Skin of body (tissue), 2 donors: ENCODE measurements around the gene GPC6. TPM values are rescaled to one million over a fixed set of nuclear protein-coding genes. Genes with fewer than 3 reads are reported as not detected.
"Not testable (repeated sequence)": the region's sequence is repeated elsewhere in the genome, so short reads cannot be mapped to it uniquely, and the experiment has no call there.

ENCODE experiments used
- DNase-seq: peaks from one replicate; lab custom pipeline; 2025; lab: John Stamatoyannopoulos, UW
- total RNA-seq: library from RNA; depleted of rRNA; stranded (reverse); fragments of >200 nt; gene quantifications from one replicate; pipeline ENCODE4 v1.2.3, GENCODE V29; 2014

The GPC6 gene
- total RNA-seq, 1 donor from 2014 or later = 10.9 TPM

GRCh38 chr13:93425411-93425810 is 198.8 kb downstream of the GPC6 start:
- no peak for DNase-seq

GRCh38 chr13:93430381-93430780 is 203.8 kb downstream of the GPC6 start:
- DNase-seq = no peak

DNA sequence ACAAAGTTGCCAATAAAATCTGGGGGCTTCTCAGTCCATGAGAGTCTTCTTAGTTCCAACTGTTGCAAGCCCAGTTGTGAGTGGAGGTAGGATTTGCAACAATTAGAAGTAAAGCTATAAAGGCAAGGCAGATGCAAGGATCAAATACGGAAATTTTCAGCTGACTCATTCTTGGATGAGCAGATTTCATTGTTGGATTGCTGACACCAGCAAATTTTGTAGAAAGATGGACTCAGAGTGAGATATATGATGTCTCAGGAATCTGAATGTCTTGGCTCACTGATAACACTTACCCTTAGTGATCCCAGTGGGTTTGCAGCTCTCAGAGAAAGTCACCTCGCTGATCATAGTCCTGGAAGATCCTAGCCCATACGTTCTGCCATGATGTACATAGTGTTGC is 209.0 kb downstream of the GPC6 start:
- no peak for DNase-seq

GRCh38 chr13:93437081-93437480 is 210.5 kb downstream of the GPC6 start:
- no peak for DNase-seq

GRCh38 chr13:93446238-93446637 is 219.6 kb downstream of the GPC6 start:
- DNase-seq = no peak

GRCh38 chr13:93450191-93450621 is 223.6 kb downstream of the GPC6 start:
- DNase-seq = peak; percentile 53

GRCh38 chr13:93450761-93451160 is 224.2 kb downstream of the GPC6 start:
- DNase-seq = no peak

DNA sequence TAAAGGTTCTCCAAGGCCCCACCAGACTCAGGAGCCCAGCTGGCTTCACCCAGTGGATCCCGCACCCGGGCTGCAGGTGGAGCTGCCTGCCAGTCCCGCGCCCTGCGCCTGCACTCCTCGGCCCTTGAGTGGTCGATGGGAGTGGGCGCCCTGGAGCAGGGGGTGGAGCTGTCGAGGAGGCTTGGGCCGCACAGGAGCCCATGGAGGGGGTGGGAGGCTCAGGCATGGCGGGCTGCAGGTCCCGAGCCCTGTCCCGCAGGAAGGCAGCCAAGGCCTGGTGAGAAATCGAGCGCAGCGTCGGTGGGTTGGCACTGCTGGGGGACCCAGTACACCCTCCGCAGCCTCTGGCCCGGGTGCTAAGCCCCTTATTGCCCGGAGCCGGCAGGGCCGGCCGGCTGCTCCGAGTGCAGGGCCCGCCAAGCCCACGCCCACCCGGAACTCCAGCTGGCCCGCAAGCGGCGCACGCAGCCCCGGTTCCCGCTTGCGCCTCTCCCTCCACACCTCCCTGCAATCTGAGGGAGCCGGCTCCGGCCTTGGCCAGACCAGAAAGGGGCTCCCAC is 228.1 kb downstream of the GPC6 start:
- DNase-seq = not testable (repeated sequence)

GRCh38 chr13:93455861-93456260 is 229.3 kb downstream of the GPC6 start:
- DNase-seq = no peak

GRCh38 chr13:93460005-93460404 is 233.4 kb downstream of the GPC6 start:
- DNase-seq = no peak

- DNase-seq = no peak
Observed at GRCh38 chr13:93462151-93462550, 235.5 kb downstream of the GPC6 start.

DNA sequence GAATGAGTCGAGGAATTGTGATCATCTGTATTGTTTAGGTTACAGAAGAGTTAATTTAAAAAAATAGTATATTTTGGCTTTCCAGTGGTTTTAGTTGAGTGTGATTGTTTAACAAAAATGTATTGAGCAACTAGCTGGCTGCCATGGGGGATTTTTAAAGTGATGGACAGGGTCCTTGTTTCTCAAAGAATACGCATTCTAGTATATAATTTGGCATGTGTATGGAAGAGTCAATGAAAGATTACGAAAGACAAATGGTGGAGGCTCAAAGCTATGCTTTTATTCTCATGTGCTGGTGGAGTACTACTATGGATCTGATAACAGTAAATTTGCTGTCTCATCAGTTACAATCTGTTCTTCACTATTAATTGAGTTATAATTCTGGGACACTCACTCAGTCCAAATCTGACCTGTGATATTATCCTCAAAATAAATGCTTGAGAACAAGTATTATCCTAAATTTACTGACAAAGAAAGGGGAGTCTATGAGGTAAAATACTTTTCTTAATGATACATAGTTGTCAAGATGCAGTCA is 240.0 kb downstream of the GPC6 start:
- no peak for DNase-seq

- DNase-seq = no peak
Observed at GRCh38 chr13:93467175-93467574, 240.6 kb downstream of the GPC6 start.

- no peak for DNase-seq
Observed at GRCh38 chr13:93468433-93468832, 241.8 kb downstream of the GPC6 start.

- DNase-seq = no peak
Observed at GRCh38 chr13:93472296-93472695, 245.7 kb downstream of the GPC6 start.

DNA sequence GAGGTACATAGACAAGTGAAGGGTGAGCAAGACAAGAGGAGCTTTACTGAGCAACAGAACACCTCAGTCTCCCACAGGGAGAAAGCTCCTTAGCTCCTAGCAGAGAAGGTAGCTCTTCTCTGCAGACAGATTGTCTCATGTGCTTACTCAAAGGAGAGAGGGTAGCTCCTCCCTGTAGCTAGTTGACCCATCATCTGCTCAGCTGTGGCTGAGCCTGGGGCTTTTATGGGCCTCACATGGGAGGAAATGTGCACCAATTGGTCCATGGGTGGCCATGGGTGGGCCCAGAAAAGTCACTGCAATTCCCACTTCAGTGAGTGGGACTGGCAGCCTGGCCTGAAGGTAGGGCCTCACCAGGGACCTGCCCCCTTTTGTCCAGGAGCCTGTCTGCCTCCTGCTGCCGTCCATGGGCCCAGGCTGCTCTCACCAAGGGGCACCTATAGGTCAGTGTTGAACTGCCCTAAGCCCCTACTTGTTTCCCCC is 246.2 kb downstream of the GPC6 start:
- no peak for DNase-seq

DNA sequence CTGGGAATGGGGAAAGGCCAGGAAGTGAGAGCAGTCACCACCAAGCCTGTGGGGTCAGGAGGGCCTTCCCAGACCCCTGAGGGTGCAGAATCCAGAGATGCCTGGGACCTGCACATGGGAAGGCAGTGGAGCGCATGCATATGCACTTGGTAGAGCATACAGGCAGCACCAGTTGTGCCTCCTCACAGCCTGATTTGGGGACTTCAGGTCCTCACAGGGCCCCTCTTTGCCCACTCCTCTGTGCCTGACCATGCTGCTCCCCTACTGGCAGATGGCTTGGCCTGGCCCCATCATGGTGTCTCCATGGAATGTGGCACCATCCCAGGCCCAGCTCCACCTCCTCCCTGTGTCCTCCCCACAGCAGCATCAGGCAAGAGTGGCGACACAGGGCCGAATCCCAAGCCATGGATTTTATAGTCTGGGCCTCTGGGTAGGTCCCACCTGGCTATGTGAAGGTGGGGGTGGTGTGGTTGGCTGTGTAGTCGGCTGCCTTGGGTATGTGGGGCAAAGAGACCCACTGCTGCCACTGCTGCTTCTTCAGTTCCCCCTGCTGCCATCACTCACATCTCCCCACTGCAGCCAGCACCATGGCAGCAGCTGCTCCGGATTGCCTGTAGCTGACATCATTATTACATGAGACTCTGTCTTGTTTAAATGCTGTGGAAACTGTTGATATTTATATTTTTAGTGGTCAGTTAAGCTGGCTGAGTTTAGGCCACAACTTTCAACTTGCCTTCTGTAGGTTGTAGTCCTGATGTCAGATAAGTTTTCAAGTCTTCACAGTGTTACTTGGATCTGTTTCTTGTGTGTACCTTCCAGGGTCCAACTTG is 247.0 kb downstream of the GPC6 start:
- DNase-seq = no peak

DNA sequence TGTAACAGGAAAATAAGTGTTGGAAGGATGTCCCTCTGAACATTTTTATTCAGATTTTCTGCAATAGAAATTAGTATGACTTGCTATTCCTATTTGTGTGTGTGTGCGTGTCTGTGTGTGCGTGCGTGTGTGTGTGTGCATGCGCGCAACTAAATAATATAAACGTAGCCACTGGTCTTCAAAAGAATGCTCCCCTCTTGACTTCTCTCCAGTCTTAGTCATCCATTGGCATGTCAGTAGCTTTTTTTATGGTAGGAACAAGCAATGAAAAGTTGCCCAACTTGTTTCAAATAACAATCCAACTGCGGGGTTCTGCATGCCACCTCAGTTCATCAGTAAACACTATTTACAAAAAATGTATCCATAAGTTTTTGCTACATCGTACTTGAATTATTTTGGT is 249.6 kb downstream of the GPC6 start:
- no peak for DNase-seq

DNA sequence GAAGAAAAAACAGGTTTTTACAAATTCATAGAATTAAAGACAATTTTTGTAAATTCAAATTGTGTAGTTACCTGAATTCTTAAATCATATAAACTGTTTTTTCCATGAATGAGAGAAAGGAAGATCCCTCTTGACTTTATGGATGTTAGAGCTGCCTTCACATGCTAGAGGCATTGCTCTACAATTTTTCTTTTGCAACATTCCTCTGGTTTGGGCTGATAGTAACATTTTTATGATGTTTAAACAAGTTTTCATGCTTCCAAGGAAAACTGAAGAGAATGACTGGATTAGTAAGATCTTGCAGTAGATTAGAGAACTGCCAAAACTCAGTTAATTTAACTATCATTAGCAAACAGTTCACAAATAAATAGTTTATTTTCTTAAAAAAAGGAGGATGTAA is 250.6 kb downstream of the GPC6 start:
- DNase-seq = no peak

- DNase-seq = no peak
Observed at GRCh38 chr13:93480553-93481106, 254.0 kb downstream of the GPC6 start.

DNA sequence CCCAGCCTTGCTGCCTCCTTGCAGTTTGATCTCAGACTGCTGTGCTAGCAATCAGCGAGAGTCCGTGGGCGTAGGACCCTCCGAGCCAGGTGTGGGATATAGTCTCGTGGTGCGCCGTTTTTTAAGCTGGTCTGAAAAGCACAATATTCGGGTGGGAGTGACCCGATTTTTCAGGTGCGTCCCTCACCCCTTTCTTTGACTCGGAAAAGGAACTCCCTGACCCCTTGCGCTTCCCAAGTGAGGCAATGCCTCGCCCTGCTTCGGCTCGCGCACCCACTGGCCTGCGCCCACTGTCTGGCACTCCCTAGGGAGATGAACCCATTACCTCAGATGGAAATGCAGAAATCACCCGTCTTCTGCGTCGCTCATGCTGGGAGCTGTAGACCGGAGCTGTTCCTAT is 269.5 kb downstream of the GPC6 start:
- DNase-seq = not testable (repeated sequence)

DNA sequence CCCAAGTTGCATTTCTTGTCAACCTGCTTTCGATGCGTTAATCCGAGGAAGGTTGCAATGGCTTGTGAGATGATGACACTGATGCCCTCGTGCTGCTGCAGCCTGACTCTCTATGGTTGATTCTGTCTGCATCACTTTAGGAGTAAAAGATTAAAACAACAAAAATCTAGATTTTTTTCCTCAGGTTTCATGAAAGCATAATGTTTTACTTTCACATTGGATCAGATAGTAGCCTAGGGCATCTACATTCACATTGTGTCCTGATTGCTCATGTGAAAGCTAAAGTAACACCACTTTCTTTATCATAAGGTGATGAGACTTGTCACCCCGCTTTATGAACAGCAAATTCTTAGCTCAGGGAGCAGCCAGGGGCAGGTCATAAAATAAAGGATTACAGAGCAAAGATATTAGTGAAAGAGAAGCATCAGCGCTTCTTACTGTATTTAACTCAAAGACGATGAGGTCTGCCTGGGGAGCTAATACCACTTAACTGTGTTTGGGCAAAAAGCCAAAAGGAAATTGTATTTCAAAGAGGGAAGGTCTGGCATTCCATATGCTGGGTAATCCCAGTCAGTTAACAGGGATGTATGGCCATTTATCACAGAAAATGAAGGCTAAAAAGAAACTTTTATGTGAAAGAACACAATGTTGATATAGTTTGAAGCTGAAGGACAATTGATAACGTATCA is 270.5 kb downstream of the GPC6 start:
- DNase-seq = no peak
